HG03103 (cell line): Measurements from ENCODE around the gene SERPINI2.

Source experiments
- ATAC-seq: cut with Tn5 transposase; IDR thresholded peaks from one replicate; pipeline ENCODE4 v1.9.1; 2021; ENCODE audit warnings: low read depth; ENCODE audit not compliant: unreplicated experiment

The SERPINI2 gene

GRCh38 chr3:167473863-167474262 is at the start of gene SERPINI2:
SERPINI2 (minus strand) TSS chr3:167474042; CDS start chr3:167471834, 2,208 bp downstream.
- ATAC-seq, result no peak

GRCh38 chr3:167521006-167521355 is 47.1 kb upstream of the SERPINI2 start:
- no peak for ATAC-seq

GRCh38 chr3:167520266-167521005 is 46.6 kb upstream of the SERPINI2 start:
- ATAC-seq, result no peak

GRCh38 chr3:167507954-167508353 is 34.1 kb upstream of the SERPINI2 start:
- ATAC-seq, result no peak

GRCh38 chr3:167502401-167502800 is 28.6 kb upstream of the SERPINI2 start:
- ATAC-seq, result no peak

GRCh38 chr3:167501941-167502340 is 28.1 kb upstream of the SERPINI2 start:
- no peak for ATAC-seq

GRCh38 chr3:167497903-167498302 is 24.1 kb upstream of the SERPINI2 start:
- ATAC-seq, result no peak

- ATAC-seq, result no peak
These were observed 19.4 kb upstream of the SERPINI2 start for GRCh38 chr3:167493244-167493643.

- no peak for ATAC-seq
These were observed 17.8 kb upstream of the SERPINI2 start for GRCh38 chr3:167491621-167492020.

GRCh38 chr3:167489571-167489970 is 15.7 kb upstream of the SERPINI2 start:
- no peak for ATAC-seq

- no peak for ATAC-seq
These were observed 13.7 kb upstream of the SERPINI2 start for GRCh38 chr3:167487556-167487955.

- no peak for ATAC-seq
These were observed 10.7 kb upstream of the SERPINI2 start for GRCh38 chr3:167484551-167484950.

- ATAC-seq, result no peak
These were observed 10.1 kb upstream of the SERPINI2 start for GRCh38 chr3:167483708-167484475.

GRCh38 chr3:167481164-167481563 is 7.3 kb upstream of the SERPINI2 start:
- ATAC-seq, result no peak

GRCh38 chr3:167480748-167481147 is 6.9 kb upstream of the SERPINI2 start:
- ATAC-seq, result no peak

GRCh38 chr3:167469381-167469780 is 4.5 kb downstream of the SERPINI2 start:
- ATAC-seq, result no peak

- ATAC-seq, result no peak
These were observed 5.8 kb downstream of the SERPINI2 start for GRCh38 chr3:167467848-167468611.

GRCh38 chr3:167466966-167467365 is 6.9 kb downstream of the SERPINI2 start:
- ATAC-seq, result no peak

GRCh38 chr3:167456157-167456799 is 17.6 kb downstream of the SERPINI2 start:
- no peak for ATAC-seq

GRCh38 chr3:167453815-167454214 is 20.0 kb downstream of the SERPINI2 start:
- ATAC-seq, result no peak

- ATAC-seq, result no peak
These were observed 22.6 kb downstream of the SERPINI2 start for GRCh38 chr3:167451282-167451681.
